HepG2 (cell line): Measurements from ENCODE around the gene RGL1. TPM values are rescaled to one million over a fixed set of nuclear protein-coding genes. Genes with fewer than 3 reads are reported as not detected.

ENCODE experiments used
- ATAC-seq: fragments of 200-7000 bp; cut with Tn5 transposase; 3 replicates; pipeline ENCODE4 v1.9.1; 2020; ENCODE audit warnings: mild to moderate bottlenecking, moderate library complexity
- BruUV-seq: library from RNA; stranded (reverse); fragments of 400-500 nt; replicated peaks from 2 replicates; lab custom pipeline; 2021; lab: Mats Ljungman, UMichigan
- CTCF ChIA-PET: fragments of 300-600 bp; formaldehyde crosslinking; extraction: SDS; loops from one replicate; lab custom pipeline; 2021; ENCODE audit warnings: low total read pairs, inconsistent platforms, low intra/inter-chr PET ratio; lab: Yijun Ruan, JAX
- POLR2A ChIA-PET: fragments of 350-600 bp; sonication (Branson Sonifier 250); formaldehyde crosslinking; loops from one replicate; lab custom pipeline; 2020; ENCODE audit warnings: antibody characterized with exemption, inconsistent platforms; lab: Yijun Ruan, JAX
- DNase-seq: peaks from one replicate; pipeline ENCODE4 v3.0.0-alpha.2; 2015; ENCODE audit warnings: low spot score
- FAIRE-seq: peaks from 3 replicates; lab custom pipeline; 2011; peaks lifted over from hg19 to GRCh38; lab: Jason Lieb, UNC
- H2AFZ ChIP-seq: one replicate; pipeline ENCODE4 v1.6.1; 2011; ENCODE audit warnings: low read length, inconsistent platforms
- H3K27ac ChIP-seq: fragments of 300-600 bp; 3 replicates; pipeline ENCODE4 v1.8.0; 2011; ENCODE audit warnings: mixed run types, mild to moderate bottlenecking, mixed read lengths, low read length, inconsistent platforms; ENCODE audit not compliant: insufficient read depth; ENCODE audit errors: extremely low read length
- H3K27me3 ChIP-seq, 2 experiments: fragments of 200-600 bp in 1 of 2; 2 replicates in 1 of 2; 3 replicates in 1 of 2; pipeline versions ENCODE4 v1.6.0 to v1.8.0; 2011; ENCODE audit warnings: low read length in 2 of 2, mild to moderate bottlenecking in 2 of 2, moderate library complexity in 2 of 2, inconsistent platforms in 1 of 2; ENCODE audit not compliant: insufficient read depth in 2 of 2, control insufficient read depth in 1 of 2
- H3K36me3 ChIP-seq, 2 experiments: fragments of 200-600 bp in 1 of 2; replicated peaks in 1 of 2; 2 replicates in 1 of 2; 3 replicates in 1 of 2; pipeline versions ENCODE4 v1.5.1 to v1.8.0; 2011; ENCODE audit warnings: low read length in 2 of 2, inconsistent platforms in 1 of 2; ENCODE audit not compliant: insufficient read depth in 2 of 2, control insufficient read depth in 1 of 2
- H3K4me1 ChIP-seq: 2 replicates; pipeline ENCODE4 v1.5.1; 2012; ENCODE audit warnings: low read length, inconsistent platforms; ENCODE audit not compliant: insufficient read depth
- H3K4me2 ChIP-seq: 2 replicates; pipeline ENCODE4 v1.6.0; 2011; ENCODE audit warnings: low read depth, low read length, inconsistent platforms
- H3K4me3 ChIP-seq, 3 experiments: fragments of 200-600 bp in 1 of 3; sonication (generic), shearing (Covaris generic) in 1 of 3; replicated peaks in 1 of 3; 2 replicates each; pipeline ENCODE4 v1.5.1; 2011 to 2016; ENCODE audit warnings: low read length in 3 of 3, inconsistent platforms in 2 of 3, low read depth in 2 of 3, mild to moderate bottlenecking in 2 of 3, control low read depth in 1 of 3, mixed read lengths in 1 of 3; ENCODE audit not compliant: insufficient read depth in 1 of 3
- H3K79me2 ChIP-seq: one replicate; pipeline ENCODE4 v1.6.1; 2011; ENCODE audit warnings: low read length, inconsistent platforms; ENCODE audit not compliant: insufficient read depth
- H3K9ac ChIP-seq: 2 replicates; pipeline ENCODE4 v1.6.0; 2011; ENCODE audit warnings: mild to moderate bottlenecking, low read depth, low read length, inconsistent platforms; ENCODE audit not compliant: insufficient read depth
- H3K9me3 ChIP-seq: 2 replicates; pipeline ENCODE4 v1.5.1; 2012; ENCODE audit warnings: mild to moderate bottlenecking, low read length
- H4K20me1 ChIP-seq: 2 replicates; pipeline ENCODE4 v1.6.0; 2011; ENCODE audit warnings: inconsistent platforms, mild to moderate bottlenecking, low read length, moderate library complexity; ENCODE audit not compliant: insufficient read depth
- CEBPG ChIP-seq: IDR thresholded peaks from 2 replicates; pipeline ENCODE4 v1.6.1; 2016
- CENPX ChIP-seq: sonication (generic); formaldehyde crosslinking; IDR thresholded peaks from 2 replicates; pipeline ENCODE4 v1.9.0; 2021; ENCODE audit warnings: mild to moderate bottlenecking, missing genetic modification reagents, moderate library complexity
- NFKB2 ChIP-seq: sonication (generic); formaldehyde crosslinking; IDR thresholded peaks from 2 replicates; pipeline ENCODE4 v1.4.0; 2020; ENCODE audit warnings: missing genetic modification reagents, borderline replicate concordance
- NKX3-1 ChIP-seq: sonication (generic); formaldehyde crosslinking; IDR thresholded peaks from 2 replicates; pipeline ENCODE4 v1.5.0; 2020; ENCODE audit warnings: missing genetic modification reagents
- TEAD3 ChIP-seq: optimal IDR thresholded peaks from 2 replicates; pipeline ENCODE3; 2016; ENCODE audit warnings: borderline replicate concordance
- U2AF2 ChIP-seq: fragments of 200-400 bp; formaldehyde crosslinking; IDR thresholded peaks from 2 replicates; pipeline ENCODE4 v1.6.1; 2017; ENCODE audit warnings: low read depth, mild to moderate bottlenecking, low read length
- XRCC5 ChIP-seq: fragments of 200-400 bp; formaldehyde crosslinking; optimal IDR thresholded peaks from 2 replicates; pipeline ENCODE3; 2017; ENCODE audit warnings: mild to moderate bottlenecking, low read length
- ZNF124 ChIP-seq: sonication (generic); formaldehyde crosslinking; IDR thresholded peaks from 2 replicates; pipeline ENCODE4 v1.4.0; 2020; ENCODE audit warnings: missing genetic modification reagents
- ZNF496 ChIP-seq: sonication (generic); formaldehyde crosslinking; IDR thresholded peaks from 2 replicates; pipeline ENCODE4 v1.8.1; 2023; ENCODE audit warnings: mild to moderate bottlenecking, moderate library complexity, missing genetic modification reagents; ENCODE audit not compliant: insufficient replicate concordance
- ZNF616 ChIP-seq: sonication (generic); formaldehyde crosslinking; IDR thresholded peaks from 2 replicates; pipeline ENCODE4 v1.5.0; 2020; ENCODE audit warnings: low read depth, mild to moderate bottlenecking, missing genetic modification reagents
- ZNF841 ChIP-seq: sonication (generic); formaldehyde crosslinking; IDR thresholded peaks from 2 replicates; pipeline ENCODE4 v1.8.1; 2023; ENCODE audit warnings: missing genetic modification reagents, borderline replicate concordance
- WGBS: methylation state at CpG from one replicate; pipeline ENCODE4 v1.1.6; 2017; ENCODE audit warnings: low lambda C conversion rate; 5-methylcytosine and 5-hydroxymethylcytosine counted together
- in situ Hi-C: cut with HindIII; loops from 2 replicates; pipeline ENCODE4 v1.10.0; 2017; ENCODE audit warnings: low pct_unique_long_range_greater_than_20kb; ENCODE audit not compliant: extremely low pct_ligation_motif_present
- intact Hi-C: fragments of 100-400 bp; cut with micrococcal nuclease; formaldehyde crosslinking; loops from one replicate; pipeline ENCODE4 v1.10.0; 2022; ENCODE audit not compliant: unreplicated experiment
- polyA plus RNA-seq, 8 experiments: library from polyadenylated mRNA; depleted of rRNA in 3 of 8; stranded (reverse) in 7 of 8; unstranded in 1 of 8; fragments of >200 nt; fragmentation: Illumina TruSeq in 4 of 8; extraction: Trizol in 4 of 8; gene quantifications; 2 replicates each; pipeline versions ENCODE4 v1.2.1 to v1.2.3, GENCODE V29; 2011 to 2016; ENCODE audit warnings: low read depth in 4 of 8, missing spikeins in 1 of 8, mixed read lengths in 1 of 8; ENCODE audit not compliant: insufficient read depth in 1 of 8
- total RNA-seq, 5 experiments: library from RNA; depleted of rRNA; stranded (reverse); fragments of >200 nt; fragmentation: Illumina TruSeq; extraction: Trizol; gene quantifications; 2 replicates each; pipeline ENCODE4 v1.2.3, GENCODE V29; 2016; ENCODE audit warnings: low read depth in 1 of 5
- TF ChIP-seq, protein P1 (sequence below): sonication (generic); IDR thresholded peaks from 2 replicates; pipeline ENCODE4 v1.6.1; 2016; ENCODE audit warnings: low read depth, borderline replicate concordance
- TF ChIP-seq, protein P2 (sequence below): sonication (generic); formaldehyde crosslinking; conservative IDR thresholded peaks from 2 replicates; pipeline ENCODE4 v1.8.1; 2023; ENCODE audit warnings: missing genetic modification reagents
- TF ChIP-seq, protein P3 (sequence below): sonication (generic); formaldehyde crosslinking; IDR thresholded peaks from 2 replicates; pipeline ENCODE4 v1.5.0; 2020; ENCODE audit warnings: missing genetic modification reagents
- TF ChIP-seq, protein P4 (sequence below): sonication (generic); formaldehyde crosslinking; IDR thresholded peaks from 2 replicates; pipeline ENCODE4 v1.5.0; 2020; ENCODE audit warnings: mild to moderate bottlenecking, missing genetic modification reagents
- TF ChIP-seq, protein P5 (sequence below): sonication (generic); formaldehyde crosslinking; IDR thresholded peaks from 2 replicates; pipeline ENCODE4 v1.4.0; 2020; ENCODE audit warnings: mild to moderate bottlenecking, low read depth, missing genetic modification reagents

RGL1 gene
- total and polyA plus RNA-seq, 2 of the 13 experiments (the other 11 are each of a cell fraction or from before 2014, with no cell fraction given), result 3.5 to 4.7 TPM

DNA sequence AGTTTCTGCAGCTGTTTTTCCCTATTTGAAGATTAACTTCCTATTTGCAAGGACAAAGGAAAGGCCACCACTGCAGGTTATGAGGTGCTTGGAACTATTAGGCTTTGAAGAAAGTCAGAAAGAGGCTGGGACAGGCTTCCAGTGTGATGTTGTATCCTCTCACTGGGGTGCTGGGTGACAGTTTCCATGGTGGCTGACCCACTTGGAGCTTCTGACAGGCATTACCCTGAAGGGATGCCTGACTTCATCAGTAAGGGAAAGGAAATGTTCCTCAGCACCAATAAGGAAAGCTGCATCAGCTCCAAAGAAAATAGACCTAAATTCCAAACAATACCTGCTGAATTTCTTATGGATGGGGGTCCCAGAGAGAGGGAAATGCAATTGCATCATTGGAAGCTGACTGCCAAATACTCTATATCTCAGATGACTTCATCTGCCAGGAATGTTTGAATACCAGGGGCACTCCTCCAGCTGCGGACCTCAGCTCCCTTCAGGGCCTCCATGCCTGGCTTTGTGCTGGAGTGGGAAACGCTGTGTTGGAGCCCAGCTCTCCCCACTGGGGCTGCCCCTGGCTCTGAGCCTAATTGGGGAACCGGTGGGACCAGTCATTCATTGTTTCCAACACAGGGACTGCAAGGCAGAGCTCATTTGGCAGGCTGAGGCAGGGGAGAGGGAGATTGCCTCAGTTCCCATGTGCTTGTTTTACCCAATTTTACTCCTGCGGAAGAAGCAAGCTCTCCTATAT, 76.6 kb downstream of the RGL1 start:
- H3K27ac ChIP-seq, result no peak overlapping the region
- H3K4me3 ChIP-seq, result no peak overlapping the region
- DNase-seq, result peak; percentile 77
- 57% methylated on average over 2 of the region's 4 CpGs for WGBS
- in situ Hi-C loops (no loop called here), intact Hi-C loops (loop anchor here (5.0 kb wide), 1 partner anchor 69 kb away; no protein-coding TSS in a partner anchor)
- H3K4me1 ChIP-seq, result peaks cover 27% of the 10 kb centered on the region
- H3K9me3 ChIP-seq, result no peaks in the 10 kb centered on the region
- no peak overlapping the region for H3K9ac ChIP-seq
- H4K20me1 ChIP-seq, result no peaks in the 10 kb centered on the region
- POLR2A ChIA-PET, result interaction anchor here (0.8 to 1.7 kb wide), 4 partner anchors 11 to 169 kb away, joined by 3 to 10 read pairs (median 4); partner anchors contain the start of gene TSEN15
- CTCF ChIA-PET, result no interaction called here
- FAIRE-seq, result no peak
- H2AFZ ChIP-seq, result no peak overlapping the region
- BruUV-seq, result no TSS peak
- no peaks in the 10 kb centered on the region for H3K79me2 ChIP-seq
- peaks cover 3% of the 10 kb centered on the region in 2 experiments; a peak in 1 of 5 replicates for H3K36me3 ChIP-seq
- peak; percentile 91 for ATAC-seq
- no peaks in the 10 kb centered on the region for H3K27me3 ChIP-seq
- no peak overlapping the region for H3K4me2 ChIP-seq
- TF ChIP-seq CEBPG, result peak; percentile 73
- no peak for TF ChIP-seq ZNF616
- TF ChIP-seq ZNF496 (CRISPR knock-in tag), result no peak
- peak; percentile 97 for TF ChIP-seq TEAD3 (CRISPR knock-in tag)
- TF ChIP-seq NKX3-1 (CRISPR knock-in tag), result no peak
- TF ChIP-seq, protein P1, sequence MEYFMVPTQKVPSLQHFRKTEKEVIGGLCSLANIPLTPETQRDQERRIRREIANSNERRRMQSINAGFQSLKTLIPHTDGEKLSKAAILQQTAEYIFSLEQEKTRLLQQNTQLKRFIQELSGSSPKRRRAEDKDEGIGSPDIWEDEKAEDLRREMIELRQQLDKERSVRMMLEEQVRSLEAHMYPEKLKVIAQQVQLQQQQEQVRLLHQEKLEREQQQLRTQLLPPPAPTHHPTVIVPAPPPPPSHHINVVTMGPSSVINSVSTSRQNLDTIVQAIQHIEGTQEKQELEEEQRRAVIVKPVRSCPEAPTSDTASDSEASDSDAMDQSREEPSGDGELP, result 0 out of 2 replicates have a peak, but pooled peaks have one; percentile 53
- TF ChIP-seq, protein P2, sequence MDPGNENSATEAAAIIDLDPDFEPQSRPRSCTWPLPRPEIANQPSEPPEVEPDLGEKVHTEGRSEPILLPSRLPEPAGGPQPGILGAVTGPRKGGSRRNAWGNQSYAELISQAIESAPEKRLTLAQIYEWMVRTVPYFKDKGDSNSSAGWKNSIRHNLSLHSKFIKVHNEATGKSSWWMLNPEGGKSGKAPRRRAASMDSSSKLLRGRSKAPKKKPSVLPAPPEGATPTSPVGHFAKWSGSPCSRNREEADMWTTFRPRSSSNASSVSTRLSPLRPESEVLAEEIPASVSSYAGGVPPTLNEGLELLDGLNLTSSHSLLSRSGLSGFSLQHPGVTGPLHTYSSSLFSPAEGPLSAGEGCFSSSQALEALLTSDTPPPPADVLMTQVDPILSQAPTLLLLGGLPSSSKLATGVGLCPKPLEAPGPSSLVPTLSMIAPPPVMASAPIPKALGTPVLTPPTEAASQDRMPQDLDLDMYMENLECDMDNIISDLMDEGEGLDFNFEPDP, result no peak
- TF ChIP-seq, protein P3, sequence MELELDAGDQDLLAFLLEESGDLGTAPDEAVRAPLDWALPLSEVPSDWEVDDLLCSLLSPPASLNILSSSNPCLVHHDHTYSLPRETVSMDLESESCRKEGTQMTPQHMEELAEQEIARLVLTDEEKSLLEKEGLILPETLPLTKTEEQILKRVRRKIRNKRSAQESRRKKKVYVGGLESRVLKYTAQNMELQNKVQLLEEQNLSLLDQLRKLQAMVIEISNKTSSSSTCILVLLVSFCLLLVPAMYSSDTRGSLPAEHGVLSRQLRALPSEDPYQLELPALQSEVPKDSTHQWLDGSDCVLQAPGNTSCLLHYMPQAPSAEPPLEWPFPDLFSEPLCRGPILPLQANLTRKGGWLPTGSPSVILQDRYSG, result no peak
- TF ChIP-seq, protein P4, sequence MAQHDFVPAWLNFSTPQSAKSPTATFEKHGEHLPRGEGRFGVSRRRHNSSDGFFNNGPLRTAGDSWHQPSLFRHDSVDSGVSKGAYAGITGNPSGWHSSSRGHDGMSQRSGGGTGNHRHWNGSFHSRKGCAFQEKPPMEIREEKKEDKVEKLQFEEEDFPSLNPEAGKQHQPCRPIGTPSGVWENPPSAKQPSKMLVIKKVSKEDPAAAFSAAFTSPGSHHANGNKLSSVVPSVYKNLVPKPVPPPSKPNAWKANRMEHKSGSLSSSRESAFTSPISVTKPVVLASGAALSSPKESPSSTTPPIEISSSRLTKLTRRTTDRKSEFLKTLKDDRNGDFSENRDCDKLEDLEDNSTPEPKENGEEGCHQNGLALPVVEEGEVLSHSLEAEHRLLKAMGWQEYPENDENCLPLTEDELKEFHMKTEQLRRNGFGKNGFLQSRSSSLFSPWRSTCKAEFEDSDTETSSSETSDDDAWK (CRISPR knock-in tag), result no peak
- TF ChIP-seq U2AF2, result no peak
- TF ChIP-seq NFKB2 (CRISPR knock-in tag), result no peak
- TF ChIP-seq CENPX (CRISPR knock-in tag), result no peak
- TF ChIP-seq XRCC5, result peak; percentile 28
- no peak for TF ChIP-seq ZNF124
- TF ChIP-seq ZNF841 (CRISPR knock-in tag), result no peak
- TF ChIP-seq, protein P5, sequence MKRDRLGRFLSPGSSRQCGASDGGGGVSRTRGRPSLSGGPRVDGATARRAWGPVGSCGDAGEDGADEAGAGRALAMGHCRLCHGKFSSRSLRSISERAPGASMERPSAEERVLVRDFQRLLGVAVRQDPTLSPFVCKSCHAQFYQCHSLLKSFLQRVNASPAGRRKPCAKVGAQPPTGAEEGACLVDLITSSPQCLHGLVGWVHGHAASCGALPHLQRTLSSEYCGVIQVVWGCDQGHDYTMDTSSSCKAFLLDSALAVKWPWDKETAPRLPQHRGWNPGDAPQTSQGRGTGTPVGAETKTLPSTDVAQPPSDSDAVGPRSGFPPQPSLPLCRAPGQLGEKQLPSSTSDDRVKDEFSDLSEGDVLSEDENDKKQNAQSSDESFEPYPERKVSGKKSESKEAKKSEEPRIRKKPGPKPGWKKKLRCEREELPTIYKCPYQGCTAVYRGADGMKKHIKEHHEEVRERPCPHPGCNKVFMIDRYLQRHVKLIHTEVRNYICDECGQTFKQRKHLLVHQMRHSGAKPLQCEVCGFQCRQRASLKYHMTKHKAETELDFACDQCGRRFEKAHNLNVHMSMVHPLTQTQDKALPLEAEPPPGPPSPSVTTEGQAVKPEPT (CRISPR knock-in tag), result no peak
